Activated CD4-positive, alpha-beta T cell treated with anti-CD3 and anti-CD28 coated beads for 4 hours (primary cell): ENCODE data around the gene B4GALT4.
A peak's percentile ranks its signal among the peaks of the same experiment; 100 is the strongest.

Source experiments
- DNase-seq, 2 donors: peaks; one replicate each; pipeline ENCODE4 v3.0.0-alpha.2; 2020

B4GALT4 gene

GRCh38 chr3:119236756-119237155, 3.9 kb downstream of the B4GALT4 start:
- DNase-seq: no peak

- DNase-seq: no peak
Observed at GRCh38 chr3:119235151-119235550, 5.5 kb downstream of the B4GALT4 start.

GRCh38 chr3:119234610-119235009, 6.1 kb downstream of the B4GALT4 start:
- no peak for DNase-seq

- DNase-seq: no peak
Observed at GRCh38 chr3:119230745-119231144, 9.9 kb downstream of the B4GALT4 start.

- DNase-seq: no peak
Observed at GRCh38 chr3:119230071-119230470, 10.6 kb downstream of the B4GALT4 start.

GRCh38 chr3:119229190-119229589, 11.5 kb downstream of the B4GALT4 start:
- DNase-seq: no peak

GRCh38 chr3:119228373-119229145, 12.1 kb downstream of the B4GALT4 start:
- no peak for DNase-seq

GRCh38 chr3:119227070-119227850, 13.4 kb downstream of the B4GALT4 start:
- DNase-seq: no peak

- no peak for DNase-seq
Observed at GRCh38 chr3:119225121-119225520, 15.6 kb downstream of the B4GALT4 start.

GRCh38 chr3:119223511-119223910, 17.2 kb downstream of the B4GALT4 start:
- DNase-seq: no peak

- no peak for DNase-seq
Observed at GRCh38 chr3:119222391-119222790, 18.3 kb downstream of the B4GALT4 start.

GRCh38 chr3:119221779-119222320, 18.8 kb downstream of the B4GALT4 start:
- no peak for DNase-seq

GRCh38 chr3:119220970-119221667, 19.6 kb downstream of the B4GALT4 start:
- no peak for DNase-seq

- DNase-seq: no peak
Observed at GRCh38 chr3:119220198-119220597, 20.5 kb downstream of the B4GALT4 start.

GRCh38 chr3:119219069-119219468, 21.6 kb downstream of the B4GALT4 start:
- DNase-seq: peak; percentile 14 to 20

- DNase-seq: no peak
Observed at GRCh38 chr3:119211803-119212202, 28.9 kb downstream of the B4GALT4 start.

GRCh38 chr3:119211193-119211592, 29.5 kb downstream of the B4GALT4 start:
- DNase-seq: no peak

- no peak for DNase-seq
Observed at GRCh38 chr3:119207512-119207875, 33.2 kb downstream of the B4GALT4 start.

- no peak for DNase-seq
Observed at GRCh38 chr3:119206611-119207511, 33.8 kb downstream of the B4GALT4 start.

GRCh38 chr3:119205685-119206084, 35.0 kb downstream of the B4GALT4 start:
- no peak for DNase-seq

- DNase-seq: no peak
Observed at GRCh38 chr3:119205209-119205608, 35.5 kb downstream of the B4GALT4 start.

- DNase-seq: no peak
Observed at GRCh38 chr3:119195911-119196310, 44.8 kb downstream of the B4GALT4 start.
